Fibroblast of pulmonary artery (primary cell): ENCODE data around the gene GTPBP3.
"Not testable (repeated sequence)": the region's sequence is repeated elsewhere in the genome, so short reads cannot be mapped to it uniquely, and the experiment has no call there.

ENCODE experiments used
- DNase-seq: peaks from one replicate; pipeline ENCODE4 v3.0.0-alpha.2; 2010; ENCODE audit warnings: low read depth
- H3K4me3 ChIP-seq: replicated peaks from 2 replicates; pipeline ENCODE4 v1.5.1; 2011; ENCODE audit warnings: low read depth, mild to moderate bottlenecking, control low read depth, low read length, moderate library complexity
- CTCF ChIP-seq: IDR thresholded peaks from 2 replicates; pipeline ENCODE4 v1.5.1; 2011; ENCODE audit warnings: mild to moderate bottlenecking, control low read depth, low read length, inconsistent platforms; ENCODE audit errors: missing control alignments

Gene GTPBP3

GRCh38 chr19:17359905-17360800, 22.8 kb downstream of the GTPBP3 start:
- H3K4me3 ChIP-seq: no peak overlapping the region
- no peak for TF ChIP-seq CTCF
- DNase-seq: no peak

GRCh38 chr19:17363852-17364605, 26.7 kb downstream of the GTPBP3 start:
- not testable (repeated sequence) for DNase-seq, H3K4me3 ChIP-seq

GRCh38 chr19:17365361-17365760, 28.0 kb downstream of the GTPBP3 start:
- no peak for TF ChIP-seq CTCF
- DNase-seq: no peak
- no peak overlapping the region for H3K4me3 ChIP-seq

- DNase-seq: peak; percentile 84
Observed at GRCh38 chr19:17370026-17370587, 32.8 kb downstream of the GTPBP3 start.

GRCh38 chr19:17376935-17377600, 39.7 kb downstream of the GTPBP3 start, which contains the start of gene PLVAP:
Gene PLVAP, minus strand, starts transcription at chr19:17377342. Its CDS starts 54 bp downstream, at chr19:17377288.
- DNase-seq: no peak
- TF ChIP-seq CTCF: no peak
- H3K4me3 ChIP-seq: no peak within 1 kb of the TSS

More at GRCh38 chr19:17370026-17370587, 32.8 kb downstream of the GTPBP3 start:
- no peak for TF ChIP-seq CTCF
- H3K4me3 ChIP-seq: no peak overlapping the region

- no peak for DNase-seq
- H3K4me3 ChIP-seq: no peak overlapping the region
- TF ChIP-seq CTCF: no peak
Observed at GRCh38 chr19:17378271-17378670, 40.9 kb downstream of the GTPBP3 start.
